SK-N-SH treated with all-trans-retinoic acid at 6 μM for 48 hours (cell line): ENCODE data around the gene COL21A1.

Experiments
- ATAC-seq: fragments of 200-7000 bp; cut with Tn5 transposase; 3 replicates; pipeline ENCODE4 v1.9.1; 2020; ENCODE audit warnings: mild to moderate bottlenecking, moderate library complexity
- ARNTL ChIP-seq: fragments of 450-650 bp; formaldehyde crosslinking; IDR thresholded peaks from 2 replicates; pipeline ENCODE4 v1.5.0; 2020; ENCODE audit warnings: low read depth, mild to moderate bottlenecking, moderate library complexity, borderline replicate concordance
- BACH2 ChIP-seq: fragments of 250-450 bp; sonication (Bioruptor Pico); IDR thresholded peaks from 2 replicates; pipeline ENCODE4 v1.9.0; 2021; ENCODE audit warnings: mild to moderate bottlenecking, borderline replicate concordance
- CREB5 ChIP-seq: fragments of 250-450 bp; sonication (Bioruptor Pico); IDR thresholded peaks from 2 replicates; pipeline ENCODE4 v1.5.1; 2020; ENCODE audit warnings: low read depth, mild to moderate bottlenecking, moderate library complexity
- CSDC2 ChIP-seq: fragments of 250-450 bp; sonication (Bioruptor Pico); IDR thresholded peaks from 2 replicates; pipeline ENCODE4 v1.5.0; 2020; ENCODE audit warnings: mild to moderate bottlenecking, moderate library complexity
- CSRNP3 ChIP-seq: fragments of 250-450 bp; sonication (Bioruptor Pico); IDR thresholded peaks from 2 replicates; pipeline ENCODE4 v1.5.1; 2021; ENCODE audit warnings: mild to moderate bottlenecking, moderate library complexity
- ESRRG ChIP-seq: fragments of 250-450 bp; sonication (Bioruptor Pico); IDR thresholded peaks from 2 replicates; pipeline ENCODE4 v1.6.1; 2021; ENCODE audit warnings: mild to moderate bottlenecking
- GLIS3 ChIP-seq: fragments of 250-450 bp; sonication (Bioruptor Pico); IDR thresholded peaks from 2 replicates; pipeline ENCODE4 v1.5.0; 2020; ENCODE audit warnings: mild to moderate bottlenecking, moderate library complexity
- ISL1 ChIP-seq: fragments of 250-450 bp; sonication (Bioruptor Pico); IDR thresholded peaks from 2 replicates; pipeline ENCODE4 v2.1.2; 2022; ENCODE audit warnings: mild to moderate bottlenecking, moderate library complexity
- OSR1 ChIP-seq: fragments of 250-450 bp; sonication (Bioruptor Pico); IDR thresholded peaks from 2 replicates; pipeline ENCODE4 v1.8.0; 2022; ENCODE audit warnings: moderate library complexity, mild to moderate bottlenecking, inconsistent platforms
- PATZ1 ChIP-seq: fragments of 250-450 bp; sonication (Bioruptor Pico); IDR thresholded peaks from 2 replicates; pipeline ENCODE4 v1.8.0; 2020; ENCODE audit warnings: mild to moderate bottlenecking, moderate library complexity, borderline replicate concordance
- POU6F1 ChIP-seq: fragments of 250-450 bp; sonication (Bioruptor Pico); IDR thresholded peaks from 2 replicates; pipeline ENCODE4 v1.8.0; 2021; ENCODE audit warnings: low read depth, mild to moderate bottlenecking, moderate library complexity, borderline replicate concordance
- PPARA ChIP-seq: fragments of 250-450 bp; sonication (Bioruptor Pico); IDR thresholded peaks from 2 replicates; pipeline ENCODE4 v1.5.0; 2020; ENCODE audit warnings: mild to moderate bottlenecking, borderline replicate concordance
- RARB ChIP-seq: fragments of 250-450 bp; sonication (Bioruptor Pico); IDR thresholded peaks from 2 replicates; pipeline ENCODE4 v1.8.0; 2021; ENCODE audit warnings: mild to moderate bottlenecking, moderate library complexity
- TCF4 ChIP-seq: fragments of 250-450 bp; sonication (Bioruptor Pico); IDR thresholded peaks from 2 replicates; pipeline ENCODE4 v1.8.0; 2021; ENCODE audit warnings: mild to moderate bottlenecking, moderate library complexity, borderline replicate concordance
- TOX ChIP-seq: fragments of 250-450 bp; sonication (Bioruptor Pico); IDR thresholded peaks from 2 replicates; pipeline ENCODE4 v1.8.0; 2021; ENCODE audit warnings: mild to moderate bottlenecking, moderate library complexity, borderline replicate concordance
- TSHZ2 ChIP-seq: fragments of 250-450 bp; sonication (Bioruptor Pico); IDR thresholded peaks from 2 replicates; pipeline ENCODE4 v1.5.0; 2020; ENCODE audit warnings: mild to moderate bottlenecking, moderate library complexity
- ZC3H10 ChIP-seq: fragments of 250-450 bp; sonication (Bioruptor Pico); IDR thresholded peaks from 2 replicates; pipeline ENCODE4 v1.5.1; 2021; ENCODE audit warnings: mild to moderate bottlenecking, moderate library complexity
- ZFP3 ChIP-seq: fragments of 250-450 bp; sonication (Bioruptor Pico); IDR thresholded peaks from 2 replicates; pipeline ENCODE4 v1.5.0; 2020; ENCODE audit warnings: mild to moderate bottlenecking, moderate library complexity
- ZFP30 ChIP-seq: fragments of 450-650 bp; formaldehyde crosslinking; IDR thresholded peaks from 2 replicates; pipeline ENCODE4 v1.5.0; 2022; ENCODE audit warnings: mild to moderate bottlenecking, moderate library complexity
- ZNF70 ChIP-seq: fragments of 450-650 bp; formaldehyde crosslinking; IDR thresholded peaks from 2 replicates; pipeline ENCODE4 v1.5.0; 2020; ENCODE audit warnings: mild to moderate bottlenecking, moderate library complexity
- ZNF8 ChIP-seq: fragments of 450-650 bp; formaldehyde crosslinking; IDR thresholded peaks from 2 replicates; pipeline ENCODE4 v1.5.0; 2020; ENCODE audit warnings: mild to moderate bottlenecking, moderate library complexity

The COL21A1 gene

GRCh38 chr6:56158571-56158970 lies 88.8 kb downstream of the COL21A1 start:
- ATAC-seq: no peak
- TF ChIP-seq ZNF8 (CRISPR knock-in tag) (no peak), TOX (CRISPR knock-in tag) (no peak), ARNTL (no peak), OSR1 (CRISPR knock-in tag) (no peak), ZFP3 (CRISPR knock-in tag) (no peak), CREB5 (no peak), TSHZ2 (no peak), ZC3H10 (CRISPR knock-in tag) (no peak), TCF4 (CRISPR knock-in tag) (no peak), ISL1 (no peak)

- TF ChIP-seq TCF4 (CRISPR knock-in tag) (no peak), ZC3H10 (CRISPR knock-in tag) (no peak), ISL1 (no peak), OSR1 (CRISPR knock-in tag) (no peak), ZFP30 (CRISPR knock-in tag) (no peak), PATZ1 (no peak), TOX (CRISPR knock-in tag) (no peak), CREB5 (no peak), CSDC2 (no peak), CSRNP3 (CRISPR knock-in tag) (no peak), ESRRG (no peak), PPARA (CRISPR knock-in tag) (no peak), ARNTL (no peak)
Measured at GRCh38 chr6:56156643-56157042, 90.7 kb downstream of the COL21A1 start.

GRCh38 chr6:56155634-56156141 lies 91.7 kb downstream of the COL21A1 start:
- no peak for ATAC-seq
- no peak for TF ChIP-seq RARB (CRISPR knock-in tag)
- TF ChIP-seq GLIS3 (CRISPR knock-in tag): no peak
- no peak for TF ChIP-seq CREB5
- no peak for TF ChIP-seq ZNF70 (CRISPR knock-in tag)
- no peak for TF ChIP-seq CSDC2
- no peak for TF ChIP-seq CSRNP3 (CRISPR knock-in tag)
- TF ChIP-seq ISL1: no peak
- no peak for TF ChIP-seq PPARA (CRISPR knock-in tag)
- no peak for TF ChIP-seq ARNTL
- no peak for TF ChIP-seq BACH2 (CRISPR knock-in tag)
- no peak for TF ChIP-seq PATZ1
- TF ChIP-seq POU6F1: no peak
- no peak for TF ChIP-seq ZFP3 (CRISPR knock-in tag)

More at GRCh38 chr6:56156643-56157042, 90.7 kb downstream of the COL21A1 start:
- ATAC-seq: no peak
